ENCODE measurements around the gene C1orf50.

C1orf50 gene

GRCh38 chr1:42816585-42817439, 49.8 kb downstream of the C1orf50 start, which contains the start of the genes ERMAP and SVBP:
Gene ERMAP, plus strand, starts transcription at chr1:42817122. Its CDS starts 13,327 bp downstream, at chr1:42830449.
Gene SVBP, minus strand, starts transcription at chr1:42817397. Its CDS starts 853 bp downstream, at chr1:42816544.
- Mint-ChIP-seq H3K27ac (peak within 1 kb of the TSS; percentile 95), H3K4me3 (peak within 1 kb of the TSS; percentile 92 to 94), H3K36me3 (peaks cover 6 to 9% of the 10 kb centered on the region in 2 donors), H3K27me3 (no peaks in the 10 kb centered on the region), H3K9me3 (no peaks in the 10 kb centered on the region), H3K4me1 (peaks cover 9 to 22% of the 10 kb centered on the region in 2 donors)
- DNase-seq (peak; percentile 88), ATAC-seq (replicated peaks) (peak; percentile 88 to 90)

- Mint-ChIP-seq H3K4me3 (peak overlapping the region; percentile 92 to 94), H3K27ac (no peak overlapping the region), H3K36me3 (peaks cover 6 to 9% of the 10 kb centered on the region in 2 donors), H3K4me1 (peaks cover 9 to 22% of the 10 kb centered on the region in 2 donors), H3K27me3 (no peaks in the 10 kb centered on the region), H3K9me3 (no peaks in the 10 kb centered on the region)
- DNase-seq (no peak), ATAC-seq (replicated peaks) (no peak)
These were observed 50.4 kb downstream of the C1orf50 start for GRCh38 chr1:42817440-42817767.

GRCh38 chr1:42817976-42818375, 50.9 kb downstream of the C1orf50 start:
- peaks cover 9 to 26% of the 10 kb centered on the region in 2 donors for H3K4me1 Mint-ChIP-seq
- no peaks in the 10 kb centered on the region for H3K27me3 Mint-ChIP-seq
- no peak overlapping the region for H3K4me3 Mint-ChIP-seq
- peaks cover 6 to 9% of the 10 kb centered on the region in 2 donors for H3K36me3 Mint-ChIP-seq
- no peak for DNase-seq
- no peak overlapping the region for H3K27ac Mint-ChIP-seq
- no peak for ATAC-seq (replicated peaks)
- H3K9me3 Mint-ChIP-seq, result no peaks in the 10 kb centered on the region

DNA sequence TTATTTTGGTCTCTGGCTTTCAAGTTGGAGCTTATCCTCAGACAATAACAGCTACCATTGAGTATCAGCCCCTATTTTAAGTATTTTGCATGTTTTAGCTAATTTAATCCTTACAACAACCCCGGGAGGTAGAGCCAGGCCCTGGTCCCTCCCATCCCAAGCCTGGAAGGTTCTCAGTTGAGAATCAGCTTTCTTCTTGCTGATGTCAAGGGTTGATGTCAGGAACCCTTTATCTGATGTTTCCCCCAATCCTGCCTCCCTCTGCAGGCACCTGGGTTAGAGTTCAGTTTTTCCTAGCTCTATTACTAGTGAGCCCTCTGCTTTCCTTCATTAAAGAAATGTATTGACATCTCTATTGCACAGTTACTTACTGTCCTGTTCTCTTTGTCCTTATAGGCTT, 53.8 kb downstream of the C1orf50 start:
- H3K4me3 Mint-ChIP-seq, result no peak overlapping the region
- no peak overlapping the region for H3K27ac Mint-ChIP-seq
- no peaks in the 10 kb centered on the region for H3K9me3 Mint-ChIP-seq
- H3K36me3 Mint-ChIP-seq, result peaks cover 6 to 9% of the 10 kb centered on the region in 2 donors
- H3K4me1 Mint-ChIP-seq, result peaks cover 9 to 31% of the 10 kb centered on the region in 2 donors
- H3K27me3 Mint-ChIP-seq, result no peaks in the 10 kb centered on the region
- DNase-seq (no peak), ATAC-seq (replicated peaks) (no peak)

- no peak for ATAC-seq (replicated peaks)
- Mint-ChIP-seq H3K4me3 (no peak overlapping the region), H3K36me3 (peaks cover 2 to 9% of the 10 kb centered on the region in 2 donors), H3K27ac (no peak overlapping the region), H3K27me3 (no peaks in the 10 kb centered on the region), H3K4me1 (peaks cover 3 to 22% of the 10 kb centered on the region in 2 donors), H3K9me3 (no peaks in the 10 kb centered on the region)
- no peak for DNase-seq
These were observed 54.6 kb downstream of the C1orf50 start for GRCh38 chr1:42821690-42822089.

DNA sequence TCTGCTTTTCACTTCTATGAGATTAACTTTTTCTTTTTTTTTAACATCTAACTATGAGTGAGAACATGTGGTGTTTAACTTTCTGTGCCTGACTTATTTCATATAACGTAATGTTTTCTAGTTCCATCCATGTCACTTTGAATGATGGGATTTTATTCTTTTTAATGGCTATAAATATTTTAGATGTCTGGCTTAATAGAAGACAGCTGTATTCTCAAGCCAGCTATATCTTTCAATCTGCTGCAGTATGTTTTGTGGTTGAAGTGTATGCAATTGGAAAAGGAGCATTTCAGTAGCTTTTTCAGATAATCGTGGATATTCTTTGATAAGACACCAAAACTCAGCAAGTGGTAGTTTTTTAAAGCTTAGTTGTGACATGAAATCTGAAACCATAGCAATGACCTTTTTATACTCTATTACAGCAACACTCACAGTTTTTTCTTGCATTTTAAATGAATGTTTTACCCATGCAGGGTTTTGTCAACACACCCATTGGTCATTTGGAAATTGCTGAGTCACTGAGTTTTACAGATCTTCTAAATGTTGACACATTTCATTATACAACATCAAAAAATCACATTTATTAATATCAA, 55.8 kb downstream of the C1orf50 start:
- no peaks in the 10 kb centered on the region for H3K9me3 Mint-ChIP-seq

GRCh38 chr1:42824481-42825035, 57.5 kb downstream of the C1orf50 start:
- no peaks in the 10 kb centered on the region for H3K9me3 Mint-ChIP-seq
- ATAC-seq (replicated peaks), result no peak

More for the DNA sequence above, 55.8 kb downstream of the C1orf50 start:
- peaks cover 3 to 13% of the 10 kb centered on the region in 2 donors for H3K4me1 Mint-ChIP-seq
- H3K36me3 Mint-ChIP-seq, result peaks cover 2 to 9% of the 10 kb centered on the region in 2 donors
- DNase-seq (no peak), ATAC-seq (replicated peaks) (no peak)
- H3K27me3 Mint-ChIP-seq, result no peaks in the 10 kb centered on the region
- H3K4me3 Mint-ChIP-seq, result no peak overlapping the region
- no peak overlapping the region for H3K27ac Mint-ChIP-seq

DNA sequence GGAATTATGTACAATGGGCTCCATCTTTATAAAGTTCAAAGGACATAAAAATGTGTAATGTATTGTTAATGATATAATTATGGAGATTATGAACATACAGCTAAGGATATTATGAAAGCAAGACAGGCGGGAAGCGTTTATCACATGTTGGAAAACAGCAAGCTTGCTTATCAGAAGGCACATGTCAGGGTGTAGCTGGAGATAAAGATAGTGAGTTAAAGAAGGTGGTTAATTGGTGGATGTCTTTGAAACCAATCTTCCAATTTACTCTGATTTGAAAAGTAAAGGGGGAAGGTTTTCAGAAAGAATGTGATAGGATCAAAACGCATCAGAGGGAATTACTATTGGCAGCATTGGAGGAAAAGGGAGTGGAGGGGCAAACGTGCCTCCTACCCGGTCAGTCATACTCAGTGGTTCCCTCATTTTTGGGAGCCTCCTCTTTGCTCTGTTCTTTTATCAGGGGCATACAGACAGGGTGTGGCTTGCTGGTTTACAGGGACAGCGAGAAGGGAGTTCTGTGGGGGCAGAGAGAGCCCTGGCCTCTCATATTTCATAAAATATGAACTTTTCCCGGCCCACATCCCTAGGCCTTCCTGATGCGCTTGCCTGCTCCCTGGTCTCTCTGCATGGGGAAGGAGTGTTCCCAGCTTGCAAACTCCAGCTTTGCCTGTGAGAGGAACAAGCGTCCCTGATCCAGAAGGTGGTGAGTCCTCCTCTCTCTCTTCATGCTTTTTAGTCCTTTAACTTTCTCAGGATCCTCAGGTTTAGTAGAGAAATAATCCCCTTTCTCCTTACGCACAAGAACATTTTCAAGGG, 58.2 kb downstream of the C1orf50 start:
- ATAC-seq (replicated peaks) (no peak), DNase-seq (no peak)
- Mint-ChIP-seq H3K4me3 (no peak overlapping the region), H3K4me1 (peaks cover 0 to 9% of the 10 kb centered on the region in 2 donors), H3K9me3 (no peaks in the 10 kb centered on the region), H3K27ac (no peak overlapping the region), H3K27me3 (no peaks in the 10 kb centered on the region), H3K36me3 (peaks cover 0 to 5% of the 10 kb centered on the region in 2 donors)

More at GRCh38 chr1:42824481-42825035, 57.5 kb downstream of the C1orf50 start:
- Mint-ChIP-seq H3K4me1 (peaks cover 2 to 9% of the 10 kb centered on the region in 2 donors), H3K27me3 (no peaks in the 10 kb centered on the region), H3K36me3 (peaks cover 0 to 9% of the 10 kb centered on the region in 2 donors), H3K4me3 (no peak overlapping the region), H3K27ac (no peak overlapping the region)
- DNase-seq, result no peak
